Type B pancreatic cell (in vitro differentiated cells): Measurements from ENCODE around the gene CHN2. TPM values are rescaled to one million over a fixed set of nuclear protein-coding genes. Genes with fewer than 3 reads are reported as not detected.

Experiments
- DNase-seq: peaks from one replicate; pipeline ENCODE4 v3.0.0; 2021; ENCODE audit warnings: mixed read lengths; ENCODE audit not compliant: unreplicated experiment; ENCODE audit errors: extremely low spot score
- H3K27ac Mint-ChIP-seq: 2 replicates; pipeline ENCODE4 v1.8.0; 2021; ENCODE audit warnings: mild to moderate bottlenecking, mixed read lengths
- H3K27me3 Mint-ChIP-seq: 2 replicates; pipeline ENCODE4 v1.8.0; 2021; ENCODE audit warnings: mixed read lengths
- H3K36me3 Mint-ChIP-seq: 2 replicates; pipeline ENCODE4 v1.8.0; 2021; ENCODE audit warnings: mixed read lengths
- H3K4me1 Mint-ChIP-seq: one replicate; pipeline ENCODE4 v1.8.0; 2021; ENCODE audit warnings: mixed read lengths; ENCODE audit not compliant: unreplicated experiment
- H3K4me3 Mint-ChIP-seq: 2 replicates; pipeline ENCODE4 v1.8.0; 2021; ENCODE audit warnings: mild to moderate bottlenecking, mixed read lengths
- H3K9me3 Mint-ChIP-seq: 2 replicates; pipeline ENCODE4 v1.8.0; 2021; ENCODE audit warnings: mixed read lengths
- CTCF ChIP-seq: fragments of 200-600 bp; sonication (generic); conservative IDR thresholded peaks from 2 replicates; pipeline ENCODE4 v1.5.0; 2021; ENCODE audit warnings: antibody characterized with exemption, mild to moderate bottlenecking
- total RNA-seq: library from RNA; stranded (reverse); gene quantifications from 2 replicates; pipeline ENCODE4 v1.2.1, GENCODE V29; 2021; ENCODE audit warnings: low replicate concordance

CHN2 gene
- total RNA-seq, 1 donor from 2014 or later: 19.7 TPM

GRCh38 chr7:29173458-29173857 lies 21.1 kb upstream of the CHN2 start:
- Mint-ChIP-seq H3K9me3 (peaks cover 15% of the 10 kb centered on the region), H3K4me3 (no peak overlapping the region), H3K27ac (no peak overlapping the region), H3K4me1 (no peaks in the 10 kb centered on the region), H3K27me3 (no peaks in the 10 kb centered on the region), H3K36me3 (no peaks in the 10 kb centered on the region)
- no peak for DNase-seq
- no peak for TF ChIP-seq CTCF

GRCh38 chr7:29177963-29178600 lies 16.5 kb upstream of the CHN2 start:
- no peak for TF ChIP-seq CTCF
- no peaks in the 10 kb centered on the region for H3K4me1 Mint-ChIP-seq
- no peaks in the 10 kb centered on the region for H3K27me3 Mint-ChIP-seq
- no peak overlapping the region for H3K27ac Mint-ChIP-seq
- no peak for DNase-seq
- H3K4me3 Mint-ChIP-seq: no peak overlapping the region
- peaks cover 8% of the 10 kb centered on the region for H3K9me3 Mint-ChIP-seq
- H3K36me3 Mint-ChIP-seq: no peaks in the 10 kb centered on the region

GRCh38 chr7:29179115-29179514 lies 15.5 kb upstream of the CHN2 start:
- DNase-seq: no peak
- Mint-ChIP-seq H3K36me3 (no peaks in the 10 kb centered on the region), H3K27me3 (no peaks in the 10 kb centered on the region), H3K27ac (no peak overlapping the region), H3K4me1 (no peaks in the 10 kb centered on the region), H3K9me3 (peaks cover 8% of the 10 kb centered on the region), H3K4me3 (no peak overlapping the region)
- no peak for TF ChIP-seq CTCF

- no peak overlapping the region for H3K27ac Mint-ChIP-seq
- no peaks in the 10 kb centered on the region for H3K9me3 Mint-ChIP-seq
- no peak overlapping the region for H3K4me3 Mint-ChIP-seq
- H3K36me3 Mint-ChIP-seq: no peaks in the 10 kb centered on the region
- H3K4me1 Mint-ChIP-seq: peaks cover 5% of the 10 kb centered on the region
- no peak for DNase-seq
- no peaks in the 10 kb centered on the region for H3K27me3 Mint-ChIP-seq
- TF ChIP-seq CTCF: no peak
These were observed 10.0 kb upstream of the CHN2 start for GRCh38 chr7:29184599-29184998.

GRCh38 chr7:29185613-29186012 lies 9.0 kb upstream of the CHN2 start:
- Mint-ChIP-seq H3K4me3 (no peak overlapping the region), H3K4me1 (peaks cover 16% of the 10 kb centered on the region), H3K36me3 (no peaks in the 10 kb centered on the region), H3K27me3 (no peaks in the 10 kb centered on the region), H3K27ac (no peak overlapping the region), H3K9me3 (no peaks in the 10 kb centered on the region)
- no peak for TF ChIP-seq CTCF
- DNase-seq: no peak
